Esophagus muscularis mucosa (tissue), 4 donors: ENCODE results near the gene PKP1. TPM values are rescaled to one million over a fixed set of nuclear protein-coding genes. Genes with fewer than 3 reads are reported as not detected.
"Not testable (repeated sequence)": the region's sequence is repeated elsewhere in the genome, so short reads cannot be mapped to it uniquely, and the experiment has no call there.

ENCODE experiments used
- DNase-seq: peaks from one replicate; pipeline ENCODE4 v3.0.0-alpha.2; 2017; ENCODE audit errors: extremely low spot score
- H3K27ac ChIP-seq, 4 donors: fragments of 200-600 bp; sonication (generic); replicated peaks in 1 of 4; 1 replicate in 3 of 4; 2 replicates in 1 of 4; pipeline ENCODE4 v1.5.1; 2016 to 2019; ENCODE audit warnings: mild to moderate bottlenecking in 1 of 4
- H3K27me3 ChIP-seq, 4 donors: fragments of 200-600 bp; sonication (generic); one replicate each; pipeline versions ENCODE4 v1.5.1 to v1.6.0; 2016 to 2019
- H3K36me3 ChIP-seq, 4 donors: fragments of 200-600 bp; sonication (generic); one replicate each; pipeline ENCODE4 v1.5.1; 2016 to 2019
- H3K4me1 ChIP-seq, 4 donors: fragments of 200-600 bp; sonication (generic); one replicate each; pipeline ENCODE4 v1.5.1; 2016 to 2019
- H3K4me3 ChIP-seq, 4 donors: fragments of 200-600 bp; sonication (generic); 1 replicate in 2 of 4; 2 replicates in 2 of 4; pipeline ENCODE4 v1.5.1; 2016 to 2019; ENCODE audit warnings: mild to moderate bottlenecking in 4 of 4, moderate library complexity in 1 of 4
- H3K9me3 ChIP-seq, 4 donors: fragments of 200-600 bp; sonication (generic); 1 replicate in 3 of 4; 2 replicates in 1 of 4; pipeline ENCODE4 v1.5.1; 2016 to 2019
- EP300 ChIP-seq: sonication (generic); formaldehyde crosslinking; IDR thresholded peaks from one replicate; pipeline ENCODE4 v1.6.1; 2017; ENCODE audit warnings: antibody characterized with exemption
- POLR2A ChIP-seq: fragments of 450-650 bp; IDR thresholded peaks from one replicate; pipeline ENCODE4 v1.6.1; 2017; ENCODE audit warnings: antibody characterized with exemption, moderate library complexity, mild to moderate bottlenecking, low read depth
- POLR2AphosphoS5 ChIP-seq, 2 donors: sonication (generic); formaldehyde crosslinking; IDR thresholded peaks; one replicate each; pipeline ENCODE4 v1.6.1; 2017; ENCODE audit warnings: antibody characterized with exemption in 2 of 2
- WGBS: methylation state at CpG from one replicate; pipeline ENCODE4 v1.1.5; 2018; 5-methylcytosine and 5-hydroxymethylcytosine counted together
- intact Hi-C: fragments of 100-400 bp; cut with DNase I; formaldehyde crosslinking; loops from one replicate; pipeline ENCODE4 v1.15.1; 2023
- total RNA-seq, 4 donors: library from RNA; depleted of rRNA; stranded (reverse); fragments of >200 nt; gene quantifications; one replicate each; pipeline versions ENCODE4 v1.1.0 to v1.2.1, GENCODE V29; 2016
- TF ChIP-seq, protein P1 (sequence below), 3 experiments: fragments of 200-600 bp in 2 of 3; fragments of 450-650 bp in 1 of 3; sonication (generic) in 2 of 3; IDR thresholded peaks; one replicate each; pipeline ENCODE4 v1.5.1; 2017 to 2019; ENCODE audit warnings: antibody characterized with exemption in 3 of 3, mild to moderate bottlenecking in 2 of 3, moderate library complexity in 1 of 3

The PKP1 gene
- total RNA-seq, 4 donors from 2014 or later: 0.50 to 1.9 (median 1.3) TPM

- Histone ChIP-seq H3K27ac (no peak overlapping the region), H3K9me3 (no peaks in the 10 kb centered on the region), H3K36me3 (no peaks in the 10 kb centered on the region), H3K4me3 (no peak overlapping the region), H3K27me3 (peaks cover 0 to 35% (median 3%) of the 10 kb centered on the region in 4 donors), H3K4me1 (peaks cover 7 to 12% (median 12%) of the 10 kb centered on the region in 4 donors)
- 90% methylated on average over 17 of the region's 17 CpGs for WGBS
- peak; percentile 72 for DNase-seq
- intact Hi-C loops: no loop called here
- TF ChIP-seq, protein P1, sequence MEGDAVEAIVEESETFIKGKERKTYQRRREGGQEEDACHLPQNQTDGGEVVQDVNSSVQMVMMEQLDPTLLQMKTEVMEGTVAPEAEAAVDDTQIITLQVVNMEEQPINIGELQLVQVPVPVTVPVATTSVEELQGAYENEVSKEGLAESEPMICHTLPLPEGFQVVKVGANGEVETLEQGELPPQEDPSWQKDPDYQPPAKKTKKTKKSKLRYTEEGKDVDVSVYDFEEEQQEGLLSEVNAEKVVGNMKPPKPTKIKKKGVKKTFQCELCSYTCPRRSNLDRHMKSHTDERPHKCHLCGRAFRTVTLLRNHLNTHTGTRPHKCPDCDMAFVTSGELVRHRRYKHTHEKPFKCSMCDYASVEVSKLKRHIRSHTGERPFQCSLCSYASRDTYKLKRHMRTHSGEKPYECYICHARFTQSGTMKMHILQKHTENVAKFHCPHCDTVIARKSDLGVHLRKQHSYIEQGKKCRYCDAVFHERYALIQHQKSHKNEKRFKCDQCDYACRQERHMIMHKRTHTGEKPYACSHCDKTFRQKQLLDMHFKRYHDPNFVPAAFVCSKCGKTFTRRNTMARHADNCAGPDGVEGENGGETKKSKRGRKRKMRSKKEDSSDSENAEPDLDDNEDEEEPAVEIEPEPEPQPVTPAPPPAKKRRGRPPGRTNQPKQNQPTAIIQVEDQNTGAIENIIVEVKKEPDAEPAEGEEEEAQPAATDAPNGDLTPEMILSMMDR (IDR thresholded peaks at IDR 0.05): no peak
- TF ChIP-seq POLR2A (no peak), POLR2AphosphoS5 (IDR thresholded peaks at IDR 0.05) (no peak), EP300 (no peak)
These were observed 27.6 kb upstream of the PKP1 start for GRCh38 chr1:201255479-201256362.

GRCh38 chr1:201258132-201258531, 25.2 kb upstream of the PKP1 start:
- H3K9me3 ChIP-seq, H3K4me3 ChIP-seq, DNase-seq, H3K27ac ChIP-seq, H3K36me3 ChIP-seq, intact Hi-C loops: not testable (repeated sequence)
- Histone ChIP-seq H3K4me1 (peaks cover 7 to 12% (median 12%) of the 10 kb centered on the region in 4 donors), H3K27me3 (peaks cover 0 to 50% (median 3%) of the 10 kb centered on the region in 4 donors)

GRCh38 chr1:201258763-201259230, 24.5 kb upstream of the PKP1 start:
- Histone ChIP-seq H3K4me3 (no peak overlapping the region), H3K36me3 (no peaks in the 10 kb centered on the region), H3K27ac (no peak overlapping the region), H3K27me3 (peaks cover 0 to 50% (median 3%) of the 10 kb centered on the region in 4 donors), H3K4me1 (peaks cover 7 to 12% (median 12%) of the 10 kb centered on the region in 4 donors), H3K9me3 (no peaks in the 10 kb centered on the region)
- no peak for TF ChIP-seq EP300
- TF ChIP-seq POLR2AphosphoS5 (IDR thresholded peaks at IDR 0.05): no peak
- TF ChIP-seq, protein P1 (IDR thresholded peaks at IDR 0.05): no peak
- TF ChIP-seq POLR2A: no peak
- DNase-seq: peak; percentile 64
- intact Hi-C loops: no loop called here
- WGBS: 100% methylated on average over 2 of the region's 14 CpGs

DNA sequence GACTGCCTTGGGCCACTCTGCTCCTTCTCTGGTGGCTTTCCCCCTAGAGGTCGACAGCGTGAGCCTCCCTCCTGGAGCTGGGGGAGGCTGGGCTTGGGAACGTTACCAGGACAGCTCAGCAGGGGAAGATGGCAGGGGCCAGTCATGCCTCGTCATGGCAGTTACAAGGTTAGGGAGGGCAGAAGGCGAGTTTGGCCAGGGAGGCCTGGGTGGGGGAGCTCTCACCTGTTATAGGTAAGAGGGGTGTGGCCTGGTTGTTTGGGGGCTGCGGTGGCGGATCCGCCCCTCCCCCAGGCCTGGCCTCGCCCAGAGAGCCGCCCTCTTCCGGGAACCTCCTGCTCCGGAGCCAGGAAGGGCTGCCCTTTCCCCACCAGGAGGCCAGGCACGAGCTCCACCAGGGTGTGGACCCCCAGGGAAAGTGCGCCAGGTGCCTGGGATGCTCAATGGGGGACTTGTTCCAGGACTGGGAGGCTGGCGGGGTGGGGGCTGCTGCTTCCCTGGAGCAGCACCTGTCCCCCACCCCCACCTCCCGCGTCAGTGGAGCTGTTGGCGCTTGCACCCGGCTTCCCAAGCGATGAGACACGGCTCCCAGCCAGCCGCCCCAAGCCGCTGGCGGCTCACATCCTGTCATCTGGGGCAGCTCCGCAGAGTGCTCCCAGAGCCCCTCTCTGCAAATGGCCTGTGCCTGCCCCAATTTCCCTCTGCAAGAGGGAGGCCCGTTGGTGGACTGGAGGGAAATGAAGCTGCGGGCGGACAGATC, 23.6 kb upstream of the PKP1 start:
- Histone ChIP-seq H3K9me3 (no peaks in the 10 kb centered on the region), H3K27me3 (peaks cover 0 to 50% (median 3%) of the 10 kb centered on the region in 4 donors), H3K27ac (no peak overlapping the region), H3K4me3 (peak overlapping the region in 3 of 4 donors; percentile 9 to 13 (median 12)), H3K4me1 (peaks cover 7 to 12% (median 12%) of the 10 kb centered on the region in 4 donors), H3K36me3 (no peaks in the 10 kb centered on the region)
- intact Hi-C loops: no loop called here
- 20% methylated on average over 7 of the region's 28 CpGs for WGBS
- no peak for TF ChIP-seq POLR2AphosphoS5 (IDR thresholded peaks at IDR 0.05)
- no peak for TF ChIP-seq EP300
- TF ChIP-seq POLR2A: no peak
- TF ChIP-seq, protein P1 (IDR thresholded peaks at IDR 0.05): no peak
- DNase-seq: peak; percentile 87

DNA sequence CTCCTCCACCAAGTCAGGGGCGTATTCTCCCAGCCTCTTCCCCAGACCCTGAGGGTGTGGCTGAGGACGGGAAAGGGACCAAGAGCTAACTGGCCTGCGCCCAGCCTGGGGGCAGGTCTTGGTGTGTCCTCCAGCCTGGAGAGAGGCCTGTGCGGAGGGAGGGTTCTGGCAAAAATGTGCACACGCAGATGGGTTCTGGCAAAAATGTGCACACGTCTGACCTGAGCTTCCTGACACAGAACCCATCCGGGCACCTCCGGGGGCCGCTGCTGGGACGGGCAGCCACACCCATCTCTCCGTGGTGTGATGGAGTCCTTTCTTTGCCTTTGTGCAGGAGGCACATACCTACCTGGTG, 23.1 kb upstream of the PKP1 start:
- H3K9me3 ChIP-seq: no peaks in the 10 kb centered on the region
- peaks cover 7 to 12% (median 12%) of the 10 kb centered on the region in 4 donors for H3K4me1 ChIP-seq
- WGBS: 5% methylated on average over 11 of the region's 11 CpGs
- DNase-seq: peak; percentile 78
- no peak overlapping the region for H3K27ac ChIP-seq
- peak overlapping the region in 3 of 4 donors; percentile 9 to 13 (median 12) for H3K4me3 ChIP-seq
- intact Hi-C loops: no loop called here
- TF ChIP-seq POLR2AphosphoS5 (IDR thresholded peaks at IDR 0.05) (no peak), EP300 (no peak)
- TF ChIP-seq, protein P1 (IDR thresholded peaks at IDR 0.05): no peak
- no peaks in the 10 kb centered on the region for H3K36me3 ChIP-seq
- H3K27me3 ChIP-seq: peaks cover 0 to 44% (median 3%) of the 10 kb centered on the region in 4 donors
